ENCODE results near the gene PIK3R1.

DNA sequence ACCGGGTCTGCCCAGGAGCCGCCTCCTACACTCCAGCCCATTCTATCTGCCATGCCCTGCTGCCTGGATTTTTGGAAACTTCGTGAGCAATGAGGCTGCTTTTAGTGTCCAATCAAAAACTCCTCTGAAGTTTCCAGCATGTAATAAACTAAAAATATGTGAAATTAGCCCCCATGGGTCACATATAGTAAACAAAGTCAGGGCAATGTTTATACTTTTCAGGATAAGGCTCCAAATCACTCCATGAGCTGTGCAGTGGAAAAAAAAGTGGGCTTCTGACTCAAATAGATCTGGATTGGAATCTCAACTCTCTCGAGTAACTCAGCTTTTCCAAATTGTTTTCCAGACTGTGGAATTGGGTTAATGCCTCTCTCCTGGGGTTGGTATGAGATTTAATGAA is 68.2 kb downstream of the PIK3R1 start:
- TF ChIP-seq, protein P1, sequence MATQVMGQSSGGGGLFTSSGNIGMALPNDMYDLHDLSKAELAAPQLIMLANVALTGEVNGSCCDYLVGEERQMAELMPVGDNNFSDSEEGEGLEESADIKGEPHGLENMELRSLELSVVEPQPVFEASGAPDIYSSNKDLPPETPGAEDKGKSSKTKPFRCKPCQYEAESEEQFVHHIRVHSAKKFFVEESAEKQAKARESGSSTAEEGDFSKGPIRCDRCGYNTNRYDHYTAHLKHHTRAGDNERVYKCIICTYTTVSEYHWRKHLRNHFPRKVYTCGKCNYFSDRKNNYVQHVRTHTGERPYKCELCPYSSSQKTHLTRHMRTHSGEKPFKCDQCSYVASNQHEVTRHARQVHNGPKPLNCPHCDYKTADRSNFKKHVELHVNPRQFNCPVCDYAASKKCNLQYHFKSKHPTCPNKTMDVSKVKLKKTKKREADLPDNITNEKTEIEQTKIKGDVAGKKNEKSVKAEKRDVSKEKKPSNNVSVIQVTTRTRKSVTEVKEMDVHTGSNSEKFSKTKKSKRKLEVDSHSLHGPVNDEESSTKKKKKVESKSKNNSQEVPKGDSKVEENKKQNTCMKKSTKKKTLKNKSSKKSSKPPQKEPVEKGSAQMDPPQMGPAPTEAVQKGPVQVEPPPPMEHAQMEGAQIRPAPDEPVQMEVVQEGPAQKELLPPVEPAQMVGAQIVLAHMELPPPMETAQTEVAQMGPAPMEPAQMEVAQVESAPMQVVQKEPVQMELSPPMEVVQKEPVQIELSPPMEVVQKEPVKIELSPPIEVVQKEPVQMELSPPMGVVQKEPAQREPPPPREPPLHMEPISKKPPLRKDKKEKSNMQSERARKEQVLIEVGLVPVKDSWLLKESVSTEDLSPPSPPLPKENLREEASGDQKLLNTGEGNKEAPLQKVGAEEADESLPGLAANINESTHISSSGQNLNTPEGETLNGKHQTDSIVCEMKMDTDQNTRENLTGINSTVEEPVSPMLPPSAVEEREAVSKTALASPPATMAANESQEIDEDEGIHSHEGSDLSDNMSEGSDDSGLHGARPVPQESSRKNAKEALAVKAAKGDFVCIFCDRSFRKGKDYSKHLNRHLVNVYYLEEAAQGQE (IDR thresholded peaks at IDR 0.05; ENCODE audit: low read depth), result no peak
- TF ChIP-seq TAF1 (IDR thresholded peaks at IDR 0.05; ENCODE audit: low read depth), result no peak
- no peak for TF ChIP-seq CREB1 (IDR thresholded peaks at IDR 0.05; ENCODE audit: low read depth)
- TF ChIP-seq FOXM1 (IDR thresholded peaks at IDR 0.05; ENCODE audit: borderline replicate concordance, low read depth), result no peak
